GM19395 (cell line): Measurements from ENCODE around the gene PDPN.
"Not testable (repeated sequence)": the region's sequence is repeated elsewhere in the genome, so short reads cannot be mapped to it uniquely, and the experiment has no call there.

Source experiments
- ATAC-seq: cut with Tn5 transposase; IDR thresholded peaks from one replicate; pipeline ENCODE4 v1.9.1; 2021; ENCODE audit warnings: mild to moderate bottlenecking, moderate library complexity; ENCODE audit not compliant: unreplicated experiment

The PDPN gene, protein sequence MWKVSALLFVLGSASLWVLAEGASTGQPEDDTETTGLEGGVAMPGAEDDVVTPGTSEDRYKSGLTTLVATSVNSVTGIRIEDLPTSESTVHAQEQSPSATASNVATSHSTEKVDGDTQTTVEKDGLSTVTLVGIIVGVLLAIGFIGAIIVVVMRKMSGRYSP

DNA sequence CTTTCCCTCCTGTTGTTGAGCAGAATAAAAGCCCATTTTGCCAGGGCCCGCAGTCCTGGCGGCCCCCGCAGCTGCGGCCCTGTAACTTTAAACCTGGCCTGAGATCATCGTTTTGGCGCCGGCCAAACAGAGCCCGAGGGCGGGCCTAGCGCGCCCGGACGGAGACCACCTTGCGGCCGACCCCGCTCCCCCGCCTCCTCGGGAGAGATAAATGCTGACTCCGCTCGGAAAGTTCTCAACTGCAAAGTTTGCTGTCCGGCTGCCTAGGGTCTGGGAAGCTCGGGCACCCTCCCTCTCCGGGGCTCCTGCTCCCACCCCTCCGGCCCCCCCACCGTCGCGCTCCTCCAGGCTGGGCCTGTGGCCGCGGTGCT lies at the start of gene PDPN:
PDPN (plus strand) TSS at position 238 of the 371 bp plus-strand sequence. CDS start 202 bp downstream, outside the sequence.
- ATAC-seq = no peak

DNA sequence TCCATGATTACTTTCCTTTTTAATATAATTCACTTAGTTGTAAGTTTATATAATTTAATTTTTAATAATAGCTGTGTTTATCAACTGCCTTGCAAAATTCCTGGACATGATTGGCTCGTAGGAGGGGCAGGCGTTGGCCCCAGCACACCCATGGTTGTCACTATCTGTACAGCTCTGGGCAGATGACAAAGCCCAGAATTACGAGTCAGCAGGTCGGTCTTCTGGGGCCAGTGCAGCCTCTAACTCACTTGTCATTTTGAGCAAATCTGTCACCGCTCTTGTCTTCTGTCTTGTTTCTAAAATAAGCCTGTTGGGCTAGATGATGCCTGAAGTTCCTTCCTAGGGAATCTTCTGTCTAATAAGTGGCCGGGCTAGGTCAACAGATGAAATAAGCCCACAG lies 48.4 kb upstream of the PDPN start:
- ATAC-seq = no peak

DNA sequence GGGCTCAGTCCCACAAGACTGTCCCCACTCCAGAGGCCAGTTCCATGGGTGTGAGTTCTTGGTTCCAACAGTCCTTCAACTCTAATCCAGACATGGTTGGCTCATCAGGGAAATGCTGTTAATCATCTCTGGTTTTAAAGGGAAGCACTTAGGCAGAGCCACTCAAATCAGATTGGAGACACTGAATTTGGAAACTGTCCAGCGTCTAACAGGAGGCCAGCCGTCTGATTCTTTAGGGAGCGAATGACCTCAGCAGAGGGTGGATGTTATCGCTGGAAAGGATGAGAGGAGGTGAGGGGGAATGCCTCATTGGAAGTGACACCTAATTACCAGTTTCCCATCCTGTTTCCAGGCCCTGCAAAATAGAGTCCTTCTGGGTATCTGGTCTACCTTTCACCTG lies 47.1 kb upstream of the PDPN start:
- ATAC-seq = no peak

DNA sequence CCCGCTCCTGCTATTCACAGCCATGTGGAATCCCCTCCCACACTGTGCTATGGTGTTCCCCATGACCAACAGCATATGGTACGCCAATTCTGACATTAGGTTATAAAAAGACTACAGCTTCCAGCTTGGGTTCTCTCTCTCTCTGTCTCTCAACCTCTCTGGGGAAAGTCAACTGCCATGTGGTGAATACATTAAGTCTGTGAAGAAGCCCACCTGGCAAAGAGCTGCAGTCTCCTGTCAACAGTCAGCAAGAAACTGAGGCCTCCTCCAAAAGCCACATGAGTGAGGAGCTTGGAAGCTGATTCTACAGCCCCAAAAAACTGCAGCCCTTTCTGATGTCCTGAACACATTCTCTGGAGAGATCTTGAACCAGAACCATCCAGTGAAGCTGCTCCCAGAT lies 44.8 kb upstream of the PDPN start:
- ATAC-seq = no peak

GRCh38 chr1:13539683-13540082 lies 43.9 kb upstream of the PDPN start:
- no peak for ATAC-seq

DNA sequence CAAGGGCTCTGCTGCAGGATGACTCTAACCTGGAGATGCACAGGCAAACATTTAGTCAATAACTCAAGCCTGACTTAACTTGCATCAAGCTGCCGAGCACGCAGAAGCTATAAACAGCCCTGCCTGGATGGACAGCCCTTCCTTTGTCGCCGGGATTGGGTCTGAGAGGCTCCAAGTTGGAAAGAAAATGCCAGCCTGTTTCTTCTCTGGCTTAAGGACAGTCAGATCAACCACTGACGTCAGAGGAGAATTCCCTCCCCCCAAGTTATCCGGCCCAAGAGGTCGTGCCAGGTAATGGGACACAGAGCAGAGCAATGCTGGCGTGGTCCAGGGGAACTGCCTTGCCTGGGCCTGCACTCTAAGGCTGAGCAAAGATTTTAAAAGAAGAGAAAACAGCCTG lies 42.8 kb upstream of the PDPN start:
- no peak for ATAC-seq

GRCh38 chr1:13541435-13542215 lies 42.0 kb upstream of the PDPN start:
- ATAC-seq = no peak

GRCh38 chr1:13543451-13544220 lies 40.0 kb upstream of the PDPN start:
- no peak for ATAC-seq

GRCh38 chr1:13544221-13544556 lies 39.4 kb upstream of the PDPN start:
- ATAC-seq = no peak

GRCh38 chr1:13546791-13547190 lies 36.8 kb upstream of the PDPN start:
- no peak for ATAC-seq

DNA sequence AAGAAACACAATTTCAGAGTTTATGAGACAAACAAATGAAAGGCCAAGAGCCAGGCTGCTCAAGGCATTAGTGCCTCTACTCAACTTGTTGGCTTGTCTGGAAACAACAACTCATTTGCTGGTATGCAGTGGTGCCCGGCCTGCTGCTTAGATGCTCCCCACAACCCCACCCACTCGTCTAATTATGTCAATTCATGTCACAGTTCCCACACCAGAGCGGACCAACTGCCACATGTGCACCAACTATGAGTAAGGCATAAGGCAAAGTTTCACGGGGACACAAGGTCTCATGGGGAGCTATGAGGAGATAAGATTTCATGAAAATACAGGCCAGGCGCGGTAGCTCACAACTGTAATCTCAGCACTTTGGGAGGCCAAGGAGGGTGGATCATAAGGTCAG lies 35.4 kb upstream of the PDPN start:
- ATAC-seq = no peak

DNA sequence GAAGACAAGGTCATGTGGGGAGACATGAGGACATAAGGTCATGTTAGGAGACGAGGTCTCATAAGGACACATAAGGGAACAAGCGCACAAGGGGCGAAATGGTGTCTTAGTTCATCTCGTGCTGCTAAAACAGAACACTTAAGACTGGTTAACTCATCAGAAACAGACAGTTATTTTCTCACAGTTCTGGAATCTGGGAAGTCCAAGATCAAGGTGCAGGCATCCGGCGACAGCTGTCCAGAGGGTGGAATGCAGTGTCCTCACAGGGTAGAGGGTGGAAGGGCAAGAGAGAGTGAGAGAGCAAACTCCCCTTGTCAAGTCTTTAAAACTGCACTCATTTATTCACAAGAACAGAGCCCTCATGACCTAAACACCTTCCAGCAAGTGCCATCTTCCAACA lies 34.6 kb upstream of the PDPN start:
- ATAC-seq = no peak

GRCh38 chr1:13549521-13549920 lies 34.1 kb upstream of the PDPN start:
- ATAC-seq = no peak

- no peak for ATAC-seq
Measured at GRCh38 chr1:13550663-13551062, 33.0 kb upstream of the PDPN start.

GRCh38 chr1:13554798-13555197 lies 28.8 kb upstream of the PDPN start:
- no peak for ATAC-seq

DNA sequence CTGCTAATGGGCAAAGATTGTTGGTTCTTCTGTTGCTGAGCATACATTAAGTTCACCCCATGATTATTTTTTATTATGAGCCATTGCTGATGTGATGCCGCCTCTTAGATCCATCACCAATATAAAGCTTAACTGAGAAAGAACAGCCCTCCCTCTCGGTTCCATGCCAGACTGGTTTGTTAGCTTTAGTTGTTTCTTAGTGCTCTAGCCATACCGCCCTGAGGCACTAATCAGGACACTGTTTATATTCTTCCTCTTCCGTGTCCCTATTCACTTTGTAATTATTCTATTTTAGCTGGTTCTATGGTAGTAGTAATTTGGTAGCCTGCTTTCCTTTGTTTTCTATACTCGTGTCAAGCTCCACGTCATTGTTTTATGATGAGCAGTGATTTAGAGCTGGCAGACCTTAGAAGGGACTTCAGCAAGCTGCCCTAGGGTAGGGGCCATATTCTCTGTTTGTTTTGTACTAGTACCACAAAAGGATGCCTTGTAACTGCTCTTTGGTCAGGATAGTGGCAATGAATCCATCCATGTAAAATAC lies 27.3 kb upstream of the PDPN start:
- no peak for ATAC-seq

GRCh38 chr1:13560541-13560940 lies 23.1 kb upstream of the PDPN start:
- ATAC-seq = no peak

DNA sequence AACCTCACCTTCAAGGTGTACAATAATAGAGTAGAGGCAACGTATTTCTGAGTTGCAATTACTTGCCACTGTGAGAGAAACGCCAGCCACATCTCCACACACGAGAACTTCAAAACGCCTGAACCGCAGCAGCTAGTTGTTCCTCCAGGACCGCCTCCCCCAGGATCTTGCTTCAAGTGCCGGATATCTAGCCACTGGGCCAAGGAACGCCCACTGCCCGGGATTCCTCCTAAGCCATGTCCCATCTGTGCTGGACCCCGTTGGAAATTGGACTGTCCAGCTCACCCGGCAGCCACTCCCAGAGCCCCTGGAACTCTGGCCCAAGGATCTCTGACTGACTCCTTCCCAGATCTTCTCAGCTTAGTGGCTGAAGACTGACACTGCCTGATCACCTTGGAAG lies 20.7 kb upstream of the PDPN start:
- ATAC-seq = not testable (repeated sequence)

GRCh38 chr1:13564073-13564472 lies 19.6 kb upstream of the PDPN start:
- no peak for ATAC-seq

DNA sequence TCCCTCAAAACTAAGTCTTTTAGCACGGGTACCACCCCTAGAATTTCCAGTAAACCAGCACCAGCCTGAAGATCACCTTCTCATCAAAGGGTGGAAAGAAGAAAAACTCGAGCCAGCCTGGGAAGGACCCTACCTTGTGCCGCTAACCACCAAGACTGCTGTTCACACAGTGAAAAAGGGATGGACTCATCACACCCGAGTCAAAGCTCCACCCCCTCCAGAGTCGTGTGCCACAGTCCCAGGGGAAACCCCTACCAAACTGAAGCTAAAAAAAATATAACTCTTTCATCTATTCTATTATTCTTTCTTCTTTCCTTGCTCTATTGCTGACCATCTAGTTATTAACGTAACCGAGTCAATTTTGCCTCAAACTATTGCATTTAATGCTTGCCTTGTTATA lies 13.2 kb upstream of the PDPN start:
- ATAC-seq = not testable (repeated sequence)

DNA sequence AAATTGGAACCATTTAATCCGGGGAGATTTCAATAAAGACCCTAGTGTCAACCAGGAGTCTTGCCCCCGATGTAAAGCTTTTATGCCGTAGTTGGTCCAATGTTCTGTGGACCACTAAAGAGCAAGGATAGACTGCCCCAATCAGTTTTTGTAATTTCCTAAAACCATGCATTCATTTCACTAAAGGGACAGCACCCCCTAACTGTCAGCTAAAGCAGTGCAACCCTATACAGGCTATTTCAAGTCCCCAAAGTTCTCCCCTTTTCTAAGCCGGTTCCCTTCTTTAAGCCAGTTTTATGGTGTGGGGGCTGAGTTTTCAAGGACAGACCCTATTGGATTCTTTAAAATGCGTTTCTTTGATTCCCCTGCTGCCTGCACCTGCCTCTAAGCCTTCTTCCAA lies 12.7 kb upstream of the PDPN start:
- no peak for ATAC-seq

- ATAC-seq = no peak
Measured at GRCh38 chr1:13573586-13573985, 10.0 kb upstream of the PDPN start.
